Measurements from ENCODE around the gene SF3B2. TPM values are rescaled to one million over a fixed set of nuclear protein-coding genes. Genes with fewer than 3 reads are reported as not detected.

The SF3B2 gene
- total and polyA plus RNA-seq, 8 donors = 64.4 to 118 (median 83.3) TPM

GRCh38 chr11:66055021-66055420 lies 2.9 kb downstream of the SF3B2 start:
- 77 to 89% methylated on average over 7 of the region's 7 CpGs for WGBS, 2 donors
- Histone ChIP-seq H3K9me3 (no peaks in the 10 kb centered on the region), H3K27ac (no peak overlapping the region), H3K4me1 (peaks cover 5 to 16% (median 5%) of the 10 kb centered on the region in 3 donors), H3K27me3 (no peaks in the 10 kb centered on the region), H3K36me3 (peaks cover 5 to 47% (median 45%) of the 10 kb centered on the region in 3 donors), H3K4me3 (no peak overlapping the region)
- no peak for ATAC-seq
- DNase-seq = no peak
- intact Hi-C loops (cut with DNase I) = no loop called here
- no peak for FAIRE-seq
- TF ChIP-seq CTCF (IDR thresholded peaks at IDR 0.05) = no peak

DNA sequence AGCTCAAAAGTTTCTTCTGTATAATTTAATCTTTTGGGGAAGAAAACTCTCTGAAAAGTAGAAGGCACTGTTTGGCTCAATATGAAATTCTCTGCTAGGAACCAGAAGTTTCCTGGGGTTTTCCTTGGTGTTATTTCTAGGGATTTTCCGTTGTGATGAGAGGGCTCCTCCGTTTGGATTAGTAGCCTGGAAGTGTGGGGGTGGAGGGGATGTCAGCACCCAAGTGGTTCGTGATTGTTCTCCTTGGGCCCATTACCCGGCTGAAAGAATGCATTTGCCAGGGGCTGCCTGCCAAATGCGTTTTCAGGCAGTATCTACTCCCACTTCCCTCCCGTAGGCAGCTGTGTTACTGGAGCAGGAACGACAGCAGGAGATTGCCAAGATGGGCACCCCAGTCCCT lies 4.3 kb downstream of the SF3B2 start:
- FAIRE-seq (no peak), DNase-seq (no peak), ATAC-seq (no peak)
- Histone ChIP-seq H3K9me3 (no peaks in the 10 kb centered on the region), H3K27ac (no peak overlapping the region), H3K4me1 (peaks cover under 1 to 10% (median 1%) of the 10 kb centered on the region in 3 donors), H3K4me3 (no peak overlapping the region), H3K27me3 (no peaks in the 10 kb centered on the region), H3K36me3 (peaks cover 10 to 62% (median 51%) of the 10 kb centered on the region in 3 donors)
- intact Hi-C loops (cut with DNase I) = no loop called here
- TF ChIP-seq CTCF (IDR thresholded peaks at IDR 0.05) = no peak
- 66 to 71% methylated on average over 7 of the region's 7 CpGs for WGBS, 2 donors

DNA sequence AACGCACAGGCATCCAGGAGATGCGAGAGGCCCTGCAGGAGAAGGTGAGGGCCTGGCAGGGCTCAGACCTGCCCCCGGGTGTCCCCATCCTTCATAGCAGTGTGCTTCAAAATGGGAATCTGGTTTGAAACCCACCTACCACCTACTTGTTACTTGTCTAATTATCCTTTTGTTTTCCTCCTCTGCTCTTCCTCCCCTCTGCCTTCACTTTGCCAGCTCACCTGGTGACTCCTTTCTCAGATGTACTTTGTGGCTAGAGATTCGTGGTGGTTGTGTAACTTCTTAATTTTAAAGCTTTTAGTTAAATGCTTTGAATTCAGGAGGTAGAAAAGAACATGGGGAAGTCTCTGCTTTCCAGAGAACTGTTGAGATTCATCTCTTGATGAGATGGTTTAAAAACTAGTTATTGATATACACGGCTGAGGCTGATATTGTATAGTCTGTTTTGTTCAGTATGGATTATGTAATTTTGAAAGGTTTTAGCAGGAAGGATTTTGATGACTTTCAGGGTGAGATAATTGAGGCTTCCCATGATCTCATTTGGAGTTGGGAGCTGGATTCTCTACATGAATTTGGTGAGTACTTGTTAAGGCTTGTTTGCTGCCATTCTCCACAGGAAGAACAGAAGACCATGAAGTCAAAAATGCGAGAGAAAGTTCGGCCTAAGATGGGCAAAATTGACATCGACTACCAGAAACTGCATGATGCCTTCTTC lies 8.0 kb downstream of the SF3B2 start:
- intact Hi-C loops (cut with DNase I) = loop anchor here in 1 of 3 donors (10.0 kb wide), 1 partner anchor 75 kb away; no protein-coding TSS in a partner anchor
- no peaks in the 10 kb centered on the region for H3K4me1 ChIP-seq
- FAIRE-seq = no peak
- H3K9me3 ChIP-seq = no peaks in the 10 kb centered on the region
- H3K36me3 ChIP-seq = peaks cover 16 to 96% (median 80%) of the 10 kb centered on the region in 3 donors
- 75 to 79% methylated on average over 8 of the region's 8 CpGs for WGBS, 2 donors
- H3K27ac ChIP-seq = no peak overlapping the region
- H3K4me3 ChIP-seq = no peak overlapping the region
- no peak for ATAC-seq
- no peak for DNase-seq
- TF ChIP-seq CTCF (IDR thresholded peaks at IDR 0.05) = no peak
- H3K27me3 ChIP-seq = no peaks in the 10 kb centered on the region

GRCh38 chr11:66061268-66061667 lies 9.1 kb downstream of the SF3B2 start:
- H3K27me3 ChIP-seq = no peaks in the 10 kb centered on the region
- H3K4me3 ChIP-seq = no peak overlapping the region
- FAIRE-seq (no peak), ATAC-seq (no peak), DNase-seq (no peak)
- WGBS, 2 donors = 75 to 79% methylated on average over 6 of the region's 6 CpGs
- intact Hi-C loops (cut with DNase I) = loop anchor here in 1 of 3 donors (10.0 kb wide), 1 partner anchor 74 kb away; no protein-coding TSS in a partner anchor
- H3K36me3 ChIP-seq = peaks cover 16 to 98% (median 71%) of the 10 kb centered on the region in 3 donors
- no peaks in the 10 kb centered on the region for H3K9me3 ChIP-seq
- no peak for TF ChIP-seq CTCF (IDR thresholded peaks at IDR 0.05)
- H3K4me1 ChIP-seq = no peaks in the 10 kb centered on the region
- no peak overlapping the region for H3K27ac ChIP-seq

GRCh38 chr11:66062408-66062807 lies 10.2 kb downstream of the SF3B2 start:
- DNase-seq = no peak
- peaks cover 14 to 89% (median 71%) of the 10 kb centered on the region in 3 donors for H3K36me3 ChIP-seq

More at GRCh38 chr11:66062408-66062807, 10.2 kb downstream of the SF3B2 start:
- no peak for TF ChIP-seq CTCF (IDR thresholded peaks at IDR 0.05)
- Histone ChIP-seq H3K4me3 (no peak overlapping the region), H3K9me3 (no peaks in the 10 kb centered on the region), H3K27me3 (no peaks in the 10 kb centered on the region), H3K4me1 (no peaks in the 10 kb centered on the region), H3K27ac (no peak overlapping the region)
- 96 to 98% methylated on average over 2 of the region's 2 CpGs for WGBS, 2 donors
- ATAC-seq (no peak), FAIRE-seq (no peak)
- intact Hi-C loops (cut with DNase I) = loop anchor here in 1 of 3 donors (10.0 kb wide), 1 partner anchor 72 kb away; no protein-coding TSS in a partner anchor
